SK-N-MC (cell line): ENCODE results near the gene ZFYVE16.

Source experiments
- EZH2 ChIP-seq: fragments of 200-600 bp; sonication (generic); IDR thresholded peaks from one replicate; pipeline ENCODE4 v1.6.1; 2017; ENCODE audit warnings: antibody characterized with exemption
- FOXP2 ChIP-seq: optimal IDR thresholded peaks from 2 replicates; pipeline ENCODE3; 2011; ENCODE audit warnings: mild to moderate bottlenecking, moderate library complexity; ENCODE audit not compliant: insufficient read depth; ENCODE audit errors: extremely low read length, control extremely low read depth
- POLR2AphosphoS5 ChIP-seq: IDR thresholded peaks from 2 replicates; pipeline ENCODE4 v1.6.1; 2012; ENCODE audit warnings: mild to moderate bottlenecking, low read depth, low read length, borderline replicate concordance

GRCh38 chr5:80389580-80389979 lies 18.3 kb upstream of the ZFYVE16 start:
- TF ChIP-seq POLR2AphosphoS5 (no peak), EZH2 (no peak), FOXP2 (no peak)
